OCI-LY7 (cell line): ENCODE results near the gene GLYATL2.

Experiments
- EZH2phosphoT487 ChIP-seq: fragments of 200-600 bp; sonication (generic); IDR thresholded peaks from 2 replicates; pipeline ENCODE4 v1.6.1; 2018; ENCODE audit warnings: low read depth, borderline replicate concordance, mild to moderate bottlenecking, mixed run types, antibody characterized with exemption, low read length, moderate library complexity, mixed read lengths
- TF ChIP-seq, protein P1 (sequence below): fragments of 200-600 bp; sonication (generic); conservative IDR thresholded peaks from 2 replicates; pipeline ENCODE4 v1.5.1; 2014; ENCODE audit warnings: mild to moderate bottlenecking, antibody characterized with exemption, low read length, moderate library complexity, mixed read lengths

DNA sequence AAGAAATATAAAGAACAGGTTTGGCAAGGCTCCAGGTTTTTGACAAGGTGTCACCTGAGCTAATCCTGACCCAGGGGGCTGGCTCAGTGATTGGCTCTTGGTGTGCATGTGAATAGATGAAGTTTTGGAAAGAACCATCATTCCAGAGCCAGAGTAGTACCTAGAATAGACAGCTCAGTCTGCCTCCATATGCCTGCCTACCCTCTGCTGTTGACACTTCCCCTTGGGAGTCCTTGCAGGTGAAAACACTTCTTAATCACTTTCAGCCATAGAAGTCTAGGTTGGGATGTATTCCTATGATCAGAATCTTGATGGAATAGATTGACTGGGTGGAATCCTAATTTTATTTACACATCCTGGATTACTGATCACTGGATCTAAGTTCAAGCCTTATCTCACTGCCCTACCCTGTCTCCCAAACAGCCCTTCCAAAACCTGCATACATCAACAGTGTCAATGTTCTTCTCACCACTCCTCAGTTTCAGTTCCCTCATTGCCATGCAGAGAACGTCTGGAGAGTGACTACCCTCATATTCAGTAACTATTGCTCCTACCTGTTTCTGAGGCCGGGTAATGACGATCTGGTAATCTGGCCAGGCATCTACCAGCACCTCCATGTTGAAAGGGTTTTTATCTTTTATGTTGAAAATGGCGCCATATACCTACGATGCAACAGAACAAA is 6.7 kb downstream of the GLYATL2 start:
- TF ChIP-seq, protein P1, sequence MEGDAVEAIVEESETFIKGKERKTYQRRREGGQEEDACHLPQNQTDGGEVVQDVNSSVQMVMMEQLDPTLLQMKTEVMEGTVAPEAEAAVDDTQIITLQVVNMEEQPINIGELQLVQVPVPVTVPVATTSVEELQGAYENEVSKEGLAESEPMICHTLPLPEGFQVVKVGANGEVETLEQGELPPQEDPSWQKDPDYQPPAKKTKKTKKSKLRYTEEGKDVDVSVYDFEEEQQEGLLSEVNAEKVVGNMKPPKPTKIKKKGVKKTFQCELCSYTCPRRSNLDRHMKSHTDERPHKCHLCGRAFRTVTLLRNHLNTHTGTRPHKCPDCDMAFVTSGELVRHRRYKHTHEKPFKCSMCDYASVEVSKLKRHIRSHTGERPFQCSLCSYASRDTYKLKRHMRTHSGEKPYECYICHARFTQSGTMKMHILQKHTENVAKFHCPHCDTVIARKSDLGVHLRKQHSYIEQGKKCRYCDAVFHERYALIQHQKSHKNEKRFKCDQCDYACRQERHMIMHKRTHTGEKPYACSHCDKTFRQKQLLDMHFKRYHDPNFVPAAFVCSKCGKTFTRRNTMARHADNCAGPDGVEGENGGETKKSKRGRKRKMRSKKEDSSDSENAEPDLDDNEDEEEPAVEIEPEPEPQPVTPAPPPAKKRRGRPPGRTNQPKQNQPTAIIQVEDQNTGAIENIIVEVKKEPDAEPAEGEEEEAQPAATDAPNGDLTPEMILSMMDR: no peak
- no peak for TF ChIP-seq EZH2phosphoT487
